ENCODE results near the gene IMPDH1.

The IMPDH1 gene

DNA sequence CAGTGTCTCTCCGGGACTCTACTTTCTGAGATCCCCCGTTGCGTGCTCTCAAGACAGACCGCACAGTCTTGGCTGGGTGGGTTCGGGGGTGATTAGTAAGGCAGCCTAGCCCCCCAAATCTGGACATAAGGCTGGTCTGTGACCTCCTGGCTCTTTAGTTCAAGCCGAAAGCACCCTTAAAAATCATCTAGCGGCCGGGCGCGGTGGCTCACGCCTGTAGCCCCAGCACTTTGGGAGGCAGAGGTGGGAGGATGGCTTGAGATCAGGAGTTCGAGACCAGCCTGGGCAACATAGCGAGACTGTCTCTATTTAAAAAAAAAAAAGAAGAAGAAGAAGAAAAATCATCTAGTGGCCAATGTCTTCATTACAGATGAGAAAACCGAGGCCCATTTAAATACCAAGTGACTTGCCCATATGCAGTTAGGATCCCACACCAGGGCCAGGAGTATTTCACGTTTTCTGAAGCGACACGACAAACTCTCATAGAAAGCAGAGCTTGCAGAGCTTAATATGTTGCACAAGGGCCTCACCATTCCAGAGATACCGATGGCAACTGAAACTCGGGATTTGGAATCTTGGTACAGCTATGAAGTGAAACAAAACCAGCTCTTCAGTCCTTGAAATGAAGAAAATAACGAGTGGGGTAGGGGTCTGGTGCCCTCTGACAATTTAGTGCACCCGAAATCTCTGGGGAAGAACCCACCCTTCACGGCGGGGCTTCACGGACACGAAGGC is 45.2 kb upstream of the IMPDH1 start:
- no peak for DNase-seq (ENCODE audit: low read depth, low spot score)
- CTCF ChIA-PET: interaction anchor here (0.9 to 7.8 kb wide), 7 partner anchors 14 to 107 kb away, joined by 3 to 275 read pairs (median 5); no protein-coding TSS in a partner anchor
- TF ChIP-seq, protein P1, sequence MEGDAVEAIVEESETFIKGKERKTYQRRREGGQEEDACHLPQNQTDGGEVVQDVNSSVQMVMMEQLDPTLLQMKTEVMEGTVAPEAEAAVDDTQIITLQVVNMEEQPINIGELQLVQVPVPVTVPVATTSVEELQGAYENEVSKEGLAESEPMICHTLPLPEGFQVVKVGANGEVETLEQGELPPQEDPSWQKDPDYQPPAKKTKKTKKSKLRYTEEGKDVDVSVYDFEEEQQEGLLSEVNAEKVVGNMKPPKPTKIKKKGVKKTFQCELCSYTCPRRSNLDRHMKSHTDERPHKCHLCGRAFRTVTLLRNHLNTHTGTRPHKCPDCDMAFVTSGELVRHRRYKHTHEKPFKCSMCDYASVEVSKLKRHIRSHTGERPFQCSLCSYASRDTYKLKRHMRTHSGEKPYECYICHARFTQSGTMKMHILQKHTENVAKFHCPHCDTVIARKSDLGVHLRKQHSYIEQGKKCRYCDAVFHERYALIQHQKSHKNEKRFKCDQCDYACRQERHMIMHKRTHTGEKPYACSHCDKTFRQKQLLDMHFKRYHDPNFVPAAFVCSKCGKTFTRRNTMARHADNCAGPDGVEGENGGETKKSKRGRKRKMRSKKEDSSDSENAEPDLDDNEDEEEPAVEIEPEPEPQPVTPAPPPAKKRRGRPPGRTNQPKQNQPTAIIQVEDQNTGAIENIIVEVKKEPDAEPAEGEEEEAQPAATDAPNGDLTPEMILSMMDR (IDR thresholded peaks at IDR 0.05; ENCODE audit: insufficient read depth, low read length, missing control alignments): no peak
- H3K4me3 ChIP-seq (ENCODE audit: low read depth, low read length): peak overlapping the region; percentile 99
- POLR2A ChIA-PET: interaction anchor here (0.6 to 1.4 kb wide), 7 partner anchors 11 to 111 kb away, joined by 3 to 6 read pairs (median 3); partner anchors contain the start of genes IMPDH1 and RBM28

DNA sequence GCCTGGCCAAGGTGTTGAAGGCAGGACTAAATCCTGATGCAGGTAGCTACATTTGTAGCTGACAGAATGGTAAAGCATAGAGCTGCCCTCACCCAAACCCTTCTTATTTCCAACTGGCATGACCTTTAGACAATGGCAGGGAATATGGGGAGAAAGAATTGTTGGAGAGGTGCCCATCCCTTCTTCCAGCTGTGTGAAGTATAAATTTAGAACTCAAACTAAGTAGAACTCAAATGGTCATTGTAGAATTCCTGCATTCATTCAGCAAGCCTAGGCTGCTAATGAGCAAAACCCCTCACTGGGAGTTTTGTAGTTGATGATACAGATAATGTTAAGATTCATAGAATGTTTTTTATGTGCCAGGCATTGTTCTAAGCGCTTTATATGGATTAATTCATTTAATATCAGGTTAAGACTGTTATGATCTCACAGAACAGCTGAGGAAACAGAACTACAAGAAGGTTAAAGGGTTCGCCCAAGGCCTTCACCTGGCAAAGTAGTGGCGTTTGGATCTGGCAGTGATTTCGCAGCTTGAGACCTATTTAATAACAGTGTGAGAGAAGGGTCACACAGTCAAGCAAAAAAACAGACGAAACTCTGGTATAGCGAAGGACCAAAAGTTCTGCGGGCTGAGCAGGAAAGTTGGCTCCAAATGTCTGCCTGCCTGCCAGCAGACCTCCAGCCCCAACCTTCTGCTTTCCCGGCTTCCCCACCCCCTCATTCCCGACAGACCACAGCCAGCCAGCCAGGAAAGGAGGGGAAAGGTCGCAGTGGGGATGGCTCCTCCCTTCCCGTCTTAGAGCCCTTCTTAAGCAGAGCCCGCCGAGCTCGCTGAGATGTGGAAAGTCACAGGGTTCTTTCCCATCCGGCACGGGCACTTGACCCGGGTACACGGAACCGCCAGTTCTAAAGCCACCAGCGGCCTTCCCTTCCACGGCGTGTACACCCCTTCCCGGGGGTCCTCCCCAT is 44.3 kb upstream of the IMPDH1 start:
- ChIA-PET CTCF (interaction anchor here (1.2 to 7.8 kb wide), 6 partner anchors 10 to 106 kb away, joined by 3 to 275 read pairs (median 6); no protein-coding TSS in a partner anchor), POLR2A (interaction anchor here (0.6 to 1.4 kb wide), 4 partner anchors 10 to 27 kb away, joined by 3 to 6 read pairs (median 4); no protein-coding TSS in a partner anchor)
- H3K4me3 ChIP-seq (ENCODE audit: low read depth, low read length): peak overlapping the region; percentile 23
- peak; percentile 55 for DNase-seq (ENCODE audit: low read depth, low spot score)
- TF ChIP-seq, protein P1 (IDR thresholded peaks at IDR 0.05; ENCODE audit: insufficient read depth, low read length, missing control alignments): no peak

DNA sequence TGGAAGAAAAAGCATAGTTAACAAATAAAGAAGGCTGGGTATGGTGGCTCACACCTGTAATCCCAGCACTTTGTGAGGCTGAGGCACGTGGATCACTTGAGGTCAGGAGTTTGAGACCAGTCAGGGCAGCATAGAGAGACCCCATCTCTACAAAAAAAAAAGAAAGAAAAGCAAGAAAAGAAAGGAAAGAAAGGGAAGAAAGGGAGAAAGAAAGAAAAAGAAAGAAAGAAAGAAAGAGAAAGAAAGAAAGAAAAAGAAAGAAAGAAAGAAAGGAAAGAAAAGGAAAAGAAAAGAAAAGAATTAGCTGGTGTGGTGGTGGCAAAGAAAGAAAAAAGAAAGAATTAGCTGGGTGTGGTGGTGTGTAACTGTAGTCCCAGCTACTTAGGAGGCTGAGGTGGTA is 42.8 kb upstream of the IMPDH1 start:
- ChIA-PET CTCF (interaction anchor here (1.1 to 7.8 kb wide), 4 partner anchors 9 to 23 kb away, joined by 5 to 275 read pairs (median 8); no protein-coding TSS in a partner anchor), POLR2A (no interaction called here)
- H3K4me3 ChIP-seq (ENCODE audit: low read depth, low read length): no peak overlapping the region
- no peak for DNase-seq (ENCODE audit: low read depth, low spot score)
- TF ChIP-seq, protein P1 (IDR thresholded peaks at IDR 0.05; ENCODE audit: insufficient read depth, low read length, missing control alignments): no peak

DNA sequence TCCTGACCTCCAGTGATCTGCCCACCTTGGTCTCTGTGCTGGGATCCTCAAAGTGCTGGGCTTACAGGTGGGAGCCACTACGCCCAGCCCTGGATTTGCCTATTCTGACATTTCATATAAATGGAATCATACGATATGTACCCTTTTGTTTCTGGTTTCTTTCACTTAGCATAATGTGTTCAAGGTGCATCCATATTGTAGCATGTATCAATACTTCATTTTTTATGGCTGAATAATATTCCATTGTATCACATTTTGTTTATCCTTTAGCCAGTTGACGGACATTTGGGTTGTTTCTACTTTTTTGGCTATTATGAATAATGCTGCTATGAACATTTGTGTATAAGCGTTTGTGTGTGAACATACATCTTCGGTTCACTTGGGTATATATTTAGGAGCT is 41.1 kb upstream of the IMPDH1 start:
- DNase-seq (ENCODE audit: low read depth, low spot score): no peak
- ChIA-PET CTCF (interaction anchor here (1.0 to 7.8 kb wide), 3 partner anchors 9 to 21 kb away, joined by 6 to 275 read pairs (median 6); no protein-coding TSS in a partner anchor), POLR2A (no interaction called here)
- H3K4me3 ChIP-seq (ENCODE audit: low read depth, low read length): no peak overlapping the region
- TF ChIP-seq, protein P1 (IDR thresholded peaks at IDR 0.05; ENCODE audit: insufficient read depth, low read length, missing control alignments): no peak

DNA sequence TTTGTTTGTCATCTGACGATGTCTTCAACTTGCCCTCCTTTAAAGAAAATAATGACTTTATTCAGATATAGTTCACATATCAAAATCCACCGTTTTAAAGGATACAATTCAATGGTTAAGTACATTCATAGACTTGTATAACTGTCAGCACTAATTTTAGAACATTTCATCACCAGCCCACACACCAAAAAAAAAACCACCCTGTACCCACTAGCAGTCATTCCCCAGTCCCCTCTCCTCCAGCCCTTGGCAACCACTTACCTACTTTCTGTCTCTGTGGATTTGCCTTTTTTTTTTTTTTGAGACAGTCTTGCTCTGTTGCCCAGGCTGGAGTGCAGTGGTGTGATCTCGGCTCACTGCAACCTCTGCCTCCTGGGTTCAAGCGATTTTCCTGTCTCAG is 40.6 kb upstream of the IMPDH1 start:
- DNase-seq (ENCODE audit: low read depth, low spot score): no peak
- POLR2A ChIA-PET: interaction anchor here (0.8 kb wide), 1 partner anchor 9 kb away, joined by 3 read pairs; no protein-coding TSS in a partner anchor
- CTCF ChIA-PET: interaction anchor here (4.7 kb wide), 1 partner anchor 24 kb away, joined by 61 read pairs; no protein-coding TSS in a partner anchor
- H3K4me3 ChIP-seq (ENCODE audit: low read depth, low read length): no peak overlapping the region
- TF ChIP-seq, protein P1 (IDR thresholded peaks at IDR 0.05; ENCODE audit: insufficient read depth, low read length, missing control alignments): no peak
